ENCODE results near the gene XPNPEP3.
A peak's percentile ranks its signal among the peaks of the same experiment; 100 is the strongest.
"Not testable (repeated sequence)": the region's sequence is repeated elsewhere in the genome, so short reads cannot be mapped to it uniquely, and the experiment has no call there.

XPNPEP3 gene

GRCh38 chr22:40862013-40862412 lies 5.1 kb downstream of the XPNPEP3 start, which contains the start of gene DNAJB7:
Gene DNAJB7 (minus strand): TSS chr22:40862113. CDS start chr22:40861994, 119 bp downstream.
- no peak for DNase-seq

- no peak for DNase-seq
Observed at GRCh38 chr22:40862537-40862936, 5.6 kb downstream of the XPNPEP3 start.

GRCh38 chr22:40867109-40867508 lies 10.2 kb downstream of the XPNPEP3 start:
- no peak for DNase-seq

GRCh38 chr22:40868379-40868778 lies 11.4 kb downstream of the XPNPEP3 start:
- DNase-seq: not testable (repeated sequence)

DNA sequence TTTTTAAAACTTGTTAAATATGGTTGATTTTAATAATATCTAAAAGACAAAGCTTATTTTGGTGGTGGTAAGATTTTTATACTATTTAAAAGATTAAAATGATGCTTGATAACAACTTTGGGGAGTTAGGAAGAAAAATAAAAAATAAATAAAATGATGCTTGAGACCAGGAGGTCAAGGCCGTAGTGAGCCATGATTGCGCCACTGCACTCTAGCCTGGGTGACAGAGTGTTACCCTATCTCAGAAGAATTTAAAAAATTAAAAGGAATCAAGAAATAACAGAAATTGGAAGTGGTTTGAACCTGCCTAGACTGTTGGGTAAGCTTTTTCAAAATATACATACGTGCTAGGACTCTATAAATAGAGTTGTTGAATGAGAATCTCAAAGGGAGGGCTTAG lies 17.1 kb downstream of the XPNPEP3 start:
- no peak for DNase-seq

DNA sequence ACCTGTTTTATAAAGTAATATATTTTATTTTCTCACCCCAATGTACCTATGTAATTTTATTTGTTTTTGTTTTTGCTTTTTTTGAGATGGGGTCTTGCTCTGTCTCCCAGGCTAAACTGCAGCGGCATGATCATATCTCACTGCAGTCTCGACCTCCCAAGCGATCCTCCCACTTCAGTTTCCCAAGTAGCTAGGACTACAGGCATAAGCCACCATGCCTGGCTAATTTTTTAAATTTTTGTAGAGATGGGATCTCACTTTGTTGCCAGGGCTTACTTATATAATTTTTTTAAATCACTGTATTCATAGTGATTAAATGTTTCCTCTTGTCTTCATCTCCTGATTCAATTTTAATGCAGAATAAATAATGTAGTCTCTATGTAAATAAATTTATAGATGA lies 18.2 kb downstream of the XPNPEP3 start:
- no peak for DNase-seq

- DNase-seq: no peak
Observed at GRCh38 chr22:40876907-40877306, 20.0 kb downstream of the XPNPEP3 start.

GRCh38 chr22:40877488-40877887 lies 20.5 kb downstream of the XPNPEP3 start:
- DNase-seq: no peak

GRCh38 chr22:40878922-40879321 lies 22.0 kb downstream of the XPNPEP3 start:
- no peak for DNase-seq

DNA sequence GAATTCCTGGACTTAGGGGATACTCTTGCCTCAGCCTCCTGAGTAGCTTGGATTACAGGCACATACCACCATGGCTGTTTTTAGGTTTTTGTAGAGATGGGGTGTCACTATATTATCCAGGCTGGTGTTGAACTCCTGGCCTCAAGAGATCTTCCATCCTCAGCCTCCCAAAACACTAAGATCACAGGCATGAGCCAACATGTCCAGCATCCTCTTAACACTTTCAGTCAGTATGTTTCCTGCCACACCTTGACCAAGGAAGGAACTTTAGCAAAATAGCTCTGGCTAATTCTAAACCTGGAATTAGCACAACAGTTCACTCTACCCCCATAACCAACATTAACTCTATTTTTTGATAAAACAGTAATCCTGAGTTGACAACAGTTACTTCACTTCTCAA lies 32.2 kb downstream of the XPNPEP3 start:
- no peak for DNase-seq

DNA sequence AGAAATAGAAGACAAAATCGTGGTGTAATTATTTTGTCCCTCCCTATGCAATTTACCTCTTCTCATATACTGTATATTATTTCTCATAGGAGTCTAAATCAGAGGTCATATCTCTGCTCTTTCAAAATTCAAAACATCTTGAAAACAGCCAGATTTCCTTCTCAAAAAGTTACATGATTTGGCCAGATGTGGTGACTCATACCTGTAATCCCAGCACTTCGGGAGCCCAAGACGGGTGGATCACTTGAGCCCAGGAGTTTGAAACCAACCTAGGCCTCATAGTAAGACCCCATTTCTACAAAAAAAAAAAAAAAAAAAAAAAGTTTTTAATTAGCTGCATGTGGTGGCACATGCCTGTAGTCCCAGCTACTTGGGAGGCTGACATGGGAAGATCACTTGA lies 33.9 kb downstream of the XPNPEP3 start:
- DNase-seq: no peak

DNA sequence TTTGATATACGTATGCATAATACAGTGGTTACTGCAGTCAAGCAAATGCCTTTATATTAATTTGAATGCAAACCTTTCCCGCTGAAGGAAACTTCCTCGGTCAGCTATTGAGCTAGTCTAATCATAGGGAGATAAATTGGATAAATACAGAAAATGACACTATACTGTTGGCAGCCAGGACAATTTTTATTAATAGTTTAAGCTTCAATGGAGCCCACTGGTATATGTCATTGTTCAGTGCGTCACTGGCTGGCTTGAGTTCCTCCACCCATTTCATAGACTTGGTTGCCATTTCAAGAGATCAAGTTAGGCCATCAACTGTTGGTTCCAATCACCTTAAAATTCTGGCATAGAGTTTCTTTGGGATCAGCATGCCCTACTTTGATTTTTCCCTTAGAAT lies 37.5 kb downstream of the XPNPEP3 start:
- DNase-seq: no peak

DNA sequence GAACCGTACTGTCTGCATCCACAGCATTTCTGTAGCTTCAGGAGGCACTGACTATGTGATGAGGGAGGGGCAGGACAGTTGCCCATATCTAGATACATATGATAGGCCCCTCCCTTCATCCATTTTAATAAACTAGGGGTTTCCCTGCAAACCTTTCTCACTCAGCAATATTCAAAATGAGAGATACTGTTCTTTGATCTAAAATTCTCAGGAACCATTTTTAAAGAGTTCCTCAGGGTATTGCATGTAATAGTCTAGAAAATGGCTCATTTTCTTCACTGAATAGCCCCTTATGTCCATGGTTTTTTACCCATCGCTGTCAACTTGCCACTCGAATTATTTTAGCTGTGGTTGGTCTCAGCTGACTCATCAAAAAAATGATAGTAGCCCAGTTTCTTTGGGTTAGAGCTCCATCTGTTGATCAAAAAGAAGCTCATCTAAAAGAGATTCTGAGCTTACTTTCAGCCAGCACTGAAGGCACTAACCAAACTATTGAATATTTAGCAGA lies 42.0 kb downstream of the XPNPEP3 start:
- peak; percentile 18 to 23 for DNase-seq

DNA sequence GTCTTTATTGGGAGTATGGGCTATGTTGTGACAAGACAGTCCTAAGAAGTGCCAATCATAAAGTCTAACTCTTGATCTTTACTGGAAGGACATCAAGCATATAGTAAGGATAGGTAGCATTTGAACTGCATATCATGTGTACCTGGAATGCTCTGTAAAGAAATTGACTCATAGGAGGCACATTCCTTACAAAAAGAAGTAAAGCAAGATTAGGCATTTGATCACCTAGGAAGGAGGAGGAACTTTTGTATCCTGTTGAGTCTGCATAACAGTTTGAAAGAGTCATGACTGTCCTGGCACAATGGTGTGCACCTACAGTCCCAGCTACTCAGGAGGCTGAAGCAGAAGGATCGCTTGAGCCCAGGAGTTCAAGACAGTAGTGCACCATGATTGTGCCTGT lies 47.2 kb downstream of the XPNPEP3 start:
- no peak for DNase-seq

DNA sequence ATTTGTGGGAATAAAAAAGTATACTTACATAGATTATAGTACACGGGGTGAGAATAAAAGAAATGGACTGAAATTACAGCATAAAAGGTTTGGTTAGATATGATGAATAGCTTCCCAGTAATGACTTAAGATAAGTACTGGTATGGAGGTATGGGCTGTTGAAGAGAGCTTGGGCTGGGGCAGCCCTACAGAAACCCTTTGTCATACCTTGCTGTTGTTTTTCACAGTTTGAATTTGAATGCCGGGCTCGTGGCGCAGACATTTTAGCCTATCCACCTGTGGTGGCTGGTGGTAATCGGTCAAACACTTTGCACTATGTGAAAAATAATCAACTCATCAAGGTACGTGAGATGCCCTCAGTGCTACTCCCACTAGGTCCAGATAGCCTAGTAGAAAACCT lies 51.9 kb downstream of the XPNPEP3 start:
- no peak for DNase-seq

- DNase-seq: no peak
Observed at GRCh38 chr22:40911772-40912171, 54.8 kb downstream of the XPNPEP3 start.

GRCh38 chr22:40912987-40913386 lies 56.0 kb downstream of the XPNPEP3 start:
- not testable (repeated sequence) for DNase-seq

DNA sequence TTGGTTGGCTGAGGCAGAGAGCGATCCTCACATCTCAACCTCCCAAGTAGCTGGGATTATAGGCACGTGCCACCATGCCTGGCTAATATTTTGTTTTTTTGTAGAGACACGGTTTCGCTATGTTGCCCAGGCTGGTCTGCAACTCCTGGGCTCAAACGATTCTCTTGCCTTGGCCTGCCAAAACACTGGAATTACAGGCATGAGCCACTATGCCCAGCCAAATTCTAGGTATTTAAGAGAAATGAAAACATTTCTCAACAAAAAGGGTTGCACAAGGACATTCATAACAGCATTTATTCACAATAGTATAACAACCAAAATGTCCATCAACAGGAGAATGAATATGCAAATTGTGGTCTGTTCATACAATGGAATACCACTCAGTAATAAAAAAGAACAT lies 62.5 kb downstream of the XPNPEP3 start:
- no peak for DNase-seq

GRCh38 chr22:40920526-40920925 lies 63.6 kb downstream of the XPNPEP3 start:
- DNase-seq: no peak

- DNase-seq: no peak
Observed at GRCh38 chr22:40922484-40923303, 65.7 kb downstream of the XPNPEP3 start.

- no peak for DNase-seq
Observed at GRCh38 chr22:40928657-40929056, 71.7 kb downstream of the XPNPEP3 start.

GRCh38 chr22:40932396-40932795 lies 75.4 kb downstream of the XPNPEP3 start:
- no peak for DNase-seq

DNA sequence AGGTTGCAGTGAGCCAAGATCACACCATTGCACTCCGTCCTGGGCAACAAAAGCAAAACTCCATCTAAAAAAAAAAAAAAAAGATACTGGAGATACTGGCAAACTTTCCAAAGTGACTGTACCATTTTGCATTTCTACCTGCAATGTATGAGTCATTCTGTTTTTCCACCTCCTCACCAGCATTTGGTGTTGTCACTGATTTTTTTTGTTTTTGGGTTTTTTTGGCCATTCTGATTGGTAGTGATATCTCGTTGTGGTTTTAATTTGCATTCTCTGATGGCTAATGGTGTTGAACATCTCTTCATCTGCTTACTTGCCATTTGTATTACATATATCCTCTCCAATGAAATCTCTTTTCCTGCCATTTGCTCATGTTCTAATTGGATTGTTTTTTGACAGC lies 82.3 kb downstream of the XPNPEP3 start:
- no peak for DNase-seq

GRCh38 chr22:40950962-40951794 lies 94.2 kb downstream of the XPNPEP3 start, which contains the start of gene RBX1:
Gene RBX1 (plus strand): TSS chr22:40951378. CDS start chr22:40951399, 21 bp downstream.
- DNase-seq: peak; percentile 98
